GM23248 (cell line): ENCODE data around the gene PPP1R13B.

Experiments
- EZH2 ChIP-seq: fragments of 200-600 bp; sonication (generic); IDR thresholded peaks from 2 replicates; pipeline ENCODE4 v1.6.1; 2018; ENCODE audit warnings: antibody characterized with exemption, mild to moderate bottlenecking; ENCODE audit not compliant: insufficient read depth, poor library complexity, severe bottlenecking
- EZH2phosphoT487 ChIP-seq: fragments of 200-600 bp; sonication (generic); IDR thresholded peaks from 2 replicates; pipeline ENCODE4 v1.6.1; 2018; ENCODE audit warnings: antibody characterized with exemption, moderate library complexity, mild to moderate bottlenecking, low read depth; ENCODE audit not compliant: insufficient read depth

GRCh38 chr14:103705118-103705503 is 142.3 kb downstream of the PPP1R13B start:
- TF ChIP-seq EZH2 (no peak), EZH2phosphoT487 (no peak)
